A549 treated with Hydrocortisone at 1 μM for 4 hours (cell line): Measurements from ENCODE around the gene CISD2. TPM values are rescaled to one million over a fixed set of nuclear protein-coding genes. Genes with fewer than 3 reads are reported as not detected.

Experiments
- total RNA-seq: library from RNA; stranded (reverse); fragments of 200-300 nt; extraction: Qiagen RNA extraction; gene quantifications from 5 replicates; pipeline ENCODE4 v1.2.3, GENCODE V29; 2022

Gene CISD2
- 35.5 to 39.3 TPM (median 37.7 TPM) in 5 replicates for total RNA-seq

DNA sequence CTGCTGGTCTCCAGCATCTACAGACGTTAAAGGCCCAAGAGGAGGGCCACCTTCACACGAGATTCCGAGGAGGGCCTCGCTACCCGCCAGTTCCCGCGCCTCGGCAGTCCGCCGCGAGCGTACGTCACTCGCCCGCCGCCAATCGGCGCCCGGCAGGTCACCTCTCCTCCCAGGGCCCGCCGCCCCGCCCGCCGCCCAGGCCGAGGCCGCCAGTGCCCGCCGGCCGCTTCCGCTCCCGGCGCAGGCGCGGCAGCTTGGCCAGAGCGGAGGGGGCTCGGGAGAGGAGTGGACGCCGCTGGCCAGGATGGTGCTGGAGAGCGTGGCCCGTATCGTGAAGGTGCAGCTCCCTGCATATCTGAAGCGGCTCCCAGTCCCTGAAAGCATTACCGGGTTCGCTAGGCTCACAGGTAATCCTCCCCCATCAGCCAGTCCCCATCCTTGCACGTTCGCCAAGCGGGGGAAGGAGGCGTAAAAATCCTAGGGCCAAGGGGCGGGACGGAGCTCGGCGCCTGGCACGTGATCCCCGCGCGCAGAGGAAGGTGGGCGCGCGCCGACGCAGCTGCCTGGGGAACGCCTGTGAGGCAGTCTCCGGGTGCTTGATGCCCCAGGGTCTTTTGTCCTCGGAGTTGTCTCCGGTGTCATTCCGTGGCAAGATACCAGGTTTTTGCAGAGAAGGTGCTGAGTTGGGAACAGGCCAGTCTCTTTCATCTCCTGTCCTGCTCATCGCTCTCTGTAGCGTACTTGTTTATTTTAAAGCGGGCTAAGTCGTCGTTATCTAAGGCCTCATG, at the start of gene CISD2:
Gene CISD2, plus strand, starts transcription at position 212 of the 788 bp plus-strand sequence. Its CDS starts 93 bp downstream, at position 305.

GRCh38 chr4:102826890-102827673, 41.7 kb upstream of the CISD2 start, which contains the start of gene UBE2D3:
TSS of gene UBE2D3 (minus strand) at chr4:102827551. CDS start at chr4:102826508, 1,043 bp downstream.

Other genes with a start within 250 kb of the CISD2 start
- 13.8 to 16.5 TPM (median 15.8 TPM) in 5 replicates for gene MANBA, start 108.0 kb upstream of the CISD2 start, total RNA-seq
- 219 to 248 TPM (median 222 TPM) in 5 replicates for gene UBE2D3, start 41.4 kb upstream of the CISD2 start, total RNA-seq
- gene SLC9B1, start 150.7 kb downstream of the CISD2 start, total RNA-seq: 0.10 TPM in 1 of 5 replicates, not detected in the others
- 6.2 to 10.3 TPM (median 7.5 TPM) in 5 replicates for gene SLC9B2, start 207.8 kb downstream of the CISD2 start, total RNA-seq
- 8.0 to 9.2 TPM (median 8.8 TPM) in 5 replicates for gene BDH2, start 230.8 kb downstream of the CISD2 start, total RNA-seq